Stimulated activated CD4-positive, alpha-beta T cell treated with anti-CD3 and anti-CD28 coated beads, Interleukin-15, amount 100 ng/mL, for 24 hours (primary cell): ENCODE measurements around the gene ARID4B.
"Not testable (repeated sequence)": the region's sequence is repeated elsewhere in the genome, so short reads cannot be mapped to it uniquely, and the experiment has no call there.

ENCODE experiments used
- DNase-seq: peaks from one replicate; pipeline ENCODE4 v3.0.0-alpha.2; 2020

The ARID4B gene

GRCh38 chr1:235221653-235222375 lies 106.2 kb downstream of the ARID4B start:
- DNase-seq, result no peak

GRCh38 chr1:235215453-235215852 lies 112.5 kb downstream of the ARID4B start:
- no peak for DNase-seq

- DNase-seq, result not testable (repeated sequence)
Observed at GRCh38 chr1:235214962-235215361, 113.0 kb downstream of the ARID4B start.

DNA sequence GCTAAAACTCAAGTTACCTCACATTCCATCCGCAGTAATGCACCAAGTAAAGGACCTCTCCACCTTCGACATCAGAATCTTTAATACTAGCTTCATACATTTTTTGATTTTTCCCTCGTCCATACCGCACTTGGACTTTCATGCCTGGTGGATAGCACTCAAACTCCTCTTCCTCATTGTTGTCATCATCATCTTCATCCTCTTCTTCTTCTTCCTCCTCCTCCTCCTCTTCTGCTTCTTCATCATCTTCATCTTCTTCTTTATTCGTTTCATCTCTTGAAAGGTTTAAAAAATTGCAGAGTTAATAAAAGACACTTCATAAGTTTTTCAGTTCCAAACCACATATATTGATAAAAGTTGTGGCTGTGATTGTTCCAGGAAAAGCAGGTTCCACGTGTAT lies 114.2 kb downstream of the ARID4B start:
- no peak for DNase-seq

DNA sequence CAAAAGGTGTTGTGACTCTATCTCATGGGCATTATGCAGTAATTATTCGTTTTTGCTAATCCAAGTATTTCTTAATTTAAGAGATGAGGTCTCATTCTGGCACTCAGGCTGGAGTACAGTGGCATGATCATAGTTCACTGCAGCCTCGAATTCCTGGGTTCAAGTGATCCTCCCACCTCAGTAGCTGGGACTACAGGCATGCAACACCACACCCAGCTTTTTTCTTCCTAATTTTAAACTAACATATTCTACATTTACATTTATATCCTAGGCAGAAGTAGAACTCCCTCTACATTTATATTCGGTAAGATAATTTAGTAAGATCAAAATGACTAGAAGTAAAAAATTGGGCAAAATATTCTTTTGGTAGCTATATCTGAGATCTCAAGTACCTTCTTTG lies 116.5 kb downstream of the ARID4B start:
- DNase-seq, result no peak

GRCh38 chr1:235207209-235207565 lies 120.8 kb downstream of the ARID4B start:
- peak; percentile 64 for DNase-seq

GRCh38 chr1:235206533-235207208 lies 121.3 kb downstream of the ARID4B start:
- peak; percentile 18 for DNase-seq

DNA sequence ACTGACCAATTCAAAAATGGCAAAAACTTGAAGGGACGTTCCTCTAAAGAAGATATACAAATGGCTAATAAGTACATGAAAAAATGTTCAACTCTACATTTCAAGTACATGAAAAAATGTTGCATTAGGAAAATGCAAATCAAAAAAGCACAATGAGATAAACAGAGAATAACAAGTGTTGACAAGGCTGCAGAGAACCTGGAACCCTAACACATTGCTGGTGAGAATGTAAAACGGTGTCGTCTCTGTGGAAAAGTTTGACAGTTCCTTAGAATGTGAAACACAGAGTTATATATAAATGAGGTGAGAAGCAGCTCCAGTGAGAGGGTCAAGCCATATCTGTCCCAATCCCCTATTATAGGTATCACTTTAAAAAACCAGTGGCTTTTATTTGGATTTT lies 122.3 kb downstream of the ARID4B start:
- no peak for DNase-seq

GRCh38 chr1:235203428-235203827 lies 124.6 kb downstream of the ARID4B start:
- DNase-seq, result no peak

GRCh38 chr1:235202447-235202846 lies 125.5 kb downstream of the ARID4B start:
- DNase-seq, result not testable (repeated sequence)

GRCh38 chr1:235199441-235199840 lies 128.5 kb downstream of the ARID4B start:
- DNase-seq, result no peak

DNA sequence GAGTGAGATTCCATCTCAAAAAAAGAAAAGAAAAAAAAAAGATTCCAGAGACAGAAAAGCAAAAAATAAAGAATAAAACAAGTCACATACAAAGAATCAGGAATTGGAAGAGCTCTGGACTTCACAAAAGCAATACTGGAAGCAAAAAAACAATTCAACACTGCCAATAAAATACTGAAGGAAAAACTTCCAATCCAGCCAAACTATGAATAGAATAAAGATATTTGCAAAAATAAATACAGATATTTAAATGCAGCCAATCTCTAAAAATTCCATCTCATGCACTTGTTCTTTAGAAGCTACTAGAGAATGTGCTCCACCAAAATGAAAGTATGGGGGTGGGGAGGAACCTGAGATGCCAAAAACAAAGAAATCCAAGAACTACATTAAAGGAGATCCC lies 137.5 kb downstream of the ARID4B start:
- DNase-seq, result no peak

DNA sequence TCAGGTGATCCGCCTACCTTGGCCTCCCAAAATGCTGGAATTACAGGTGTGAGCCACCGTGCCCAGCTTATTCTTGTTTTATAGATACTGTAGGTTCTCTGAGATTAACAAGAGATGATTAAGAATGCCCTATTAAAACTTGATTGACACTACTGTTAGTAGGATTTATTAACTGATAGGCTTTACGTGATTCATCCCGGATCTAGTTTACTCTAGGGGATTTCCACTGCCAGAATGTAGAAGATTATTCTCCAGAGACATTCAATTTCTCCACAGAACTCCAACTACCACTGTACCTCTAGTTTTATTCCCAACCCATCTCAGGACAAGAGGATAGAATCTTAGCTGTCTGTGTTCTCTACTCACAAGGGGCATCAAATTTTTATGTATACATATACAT lies 140.7 kb downstream of the ARID4B start:
- DNase-seq, result no peak

- no peak for DNase-seq
Observed at GRCh38 chr1:235181561-235182245, 146.3 kb downstream of the ARID4B start.

- DNase-seq, result no peak
Observed at GRCh38 chr1:235180916-235181460, 147.0 kb downstream of the ARID4B start.

GRCh38 chr1:235176486-235176885 lies 151.5 kb downstream of the ARID4B start:
- no peak for DNase-seq

- DNase-seq, result no peak
Observed at GRCh38 chr1:235169986-235170385, 158.0 kb downstream of the ARID4B start.

DNA sequence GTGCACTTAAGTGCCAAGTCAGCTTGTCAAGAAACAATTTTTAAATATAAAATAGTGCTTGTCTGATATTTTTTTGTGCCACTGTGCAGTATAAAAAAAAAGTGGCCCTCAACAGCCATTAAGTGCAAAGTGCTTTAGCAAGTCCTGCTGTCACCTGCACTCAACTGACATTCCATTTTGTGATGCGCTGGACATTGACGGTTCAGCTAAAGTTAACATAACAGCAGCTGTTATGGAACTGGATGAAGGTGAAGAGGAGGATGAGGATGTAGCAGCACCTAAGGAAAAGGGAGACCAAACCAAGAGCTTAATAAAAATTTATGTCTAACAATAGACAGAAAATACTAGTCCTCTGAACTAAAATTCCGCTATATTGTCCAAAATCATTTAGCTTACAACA lies 159.6 kb downstream of the ARID4B start:
- no peak for DNase-seq

DNA sequence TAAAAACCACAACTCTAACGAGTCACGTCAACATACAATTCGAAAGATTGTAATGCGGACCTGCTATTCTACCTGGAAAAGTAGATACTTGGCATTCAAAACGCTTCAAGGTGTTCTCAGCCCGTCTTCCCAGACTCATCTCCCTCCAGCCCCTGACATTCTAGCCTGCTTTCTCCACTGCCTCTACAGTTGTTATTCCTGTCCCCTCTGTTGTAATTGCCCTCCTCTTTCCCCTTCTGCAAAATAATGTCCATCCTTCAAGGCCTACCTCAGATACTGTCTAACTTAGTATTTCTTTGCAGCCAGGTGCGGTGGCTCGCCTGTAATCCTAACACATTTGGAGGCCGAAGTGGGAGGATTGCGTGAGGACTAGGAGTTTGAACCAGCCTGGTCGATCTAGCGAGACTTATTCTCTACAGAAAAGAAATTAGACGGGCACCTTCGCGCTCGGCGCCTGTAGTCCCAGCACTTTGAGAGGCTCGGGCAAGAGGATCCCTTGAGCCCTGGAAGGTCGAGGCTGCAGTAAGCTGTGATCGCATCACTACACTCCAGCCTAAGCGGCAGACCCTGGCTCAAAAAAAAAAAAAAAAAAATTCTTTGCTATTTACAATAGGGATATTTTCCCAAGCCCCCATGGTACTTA lies 166.2 kb downstream of the ARID4B start:
- no peak for DNase-seq

- DNase-seq, result peak; percentile 95
Observed at GRCh38 chr1:235160957-235161684, 166.9 kb downstream of the ARID4B start, which contains the start of gene RBM34. Gene RBM34 (minus strand): TSS chr1:235161250. CDS start chr1:235161226, 24 bp downstream.

DNA sequence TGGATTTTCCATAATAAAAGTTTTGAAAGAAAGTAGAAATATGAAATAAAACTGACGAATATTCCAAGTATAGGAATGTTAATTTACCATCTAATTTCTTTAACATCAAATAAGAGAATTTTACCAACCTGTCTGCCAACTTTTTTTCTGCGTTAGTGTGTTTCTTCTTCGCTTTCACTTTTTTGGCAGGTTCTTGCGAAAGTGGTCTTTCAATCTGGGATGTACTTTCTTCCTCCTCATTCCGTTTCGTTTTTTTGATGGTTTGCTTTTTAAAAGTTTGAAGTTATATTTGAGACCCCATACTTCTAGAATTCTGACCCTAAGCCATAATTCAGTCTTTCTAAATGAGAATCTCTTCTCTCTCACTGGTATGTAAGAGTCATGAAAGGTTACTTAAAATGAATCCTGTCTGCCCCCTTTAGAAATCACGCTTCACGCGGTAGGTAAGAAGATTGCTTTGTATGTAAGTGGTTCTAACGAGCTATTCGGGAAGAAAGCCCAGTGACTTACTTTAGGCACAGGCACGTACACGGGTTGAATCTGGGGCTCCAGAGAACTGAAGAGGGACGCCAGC lies 167.5 kb downstream of the ARID4B start:
- no peak for DNase-seq

GRCh38 chr1:235159930-235160329 lies 168.0 kb downstream of the ARID4B start:
- not testable (repeated sequence) for DNase-seq
